ENCODE data around the gene CAMTA1. TPM values are rescaled to one million over a fixed set of nuclear protein-coding genes. Genes with fewer than 3 reads are reported as not detected.

Gene CAMTA1
- total RNA-seq, 1 experiment from 2014 or later = 60.0 TPM

GRCh38 chr1:7455796-7456721 lies 670.8 kb downstream of the CAMTA1 start:
- Mint-ChIP-seq H3K27me3 (ENCODE audit: insufficient read depth, unreplicated experiment) (peaks cover 5% of the 10 kb centered on the region), H3K4me1 (ENCODE audit: low read depth, unreplicated experiment) (no peaks in the 10 kb centered on the region), H3K36me3 (ENCODE audit: insufficient read depth, unreplicated experiment) (no peaks in the 10 kb centered on the region), H3K27ac (ENCODE audit: unreplicated experiment) (no peak overlapping the region), H3K4me3 (ENCODE audit: unreplicated experiment) (no peak overlapping the region), H3K9me3 (ENCODE audit: unreplicated experiment) (no peaks in the 10 kb centered on the region)
- H3K4me3 ChIP-seq (ENCODE audit: low read depth, low read length) = no peak overlapping the region
- no peaks in the 10 kb centered on the region for H3K9me3 ChIP-seq
- BruUV-seq (replicated peaks) = no TSS peak
- no peaks in the 10 kb centered on the region for H3K36me3 ChIP-seq (ENCODE audit: control insufficient read depth, insufficient read depth, low read length)
- no peaks in the 10 kb centered on the region for H3K27me3 ChIP-seq (replicated peaks; ENCODE audit: control insufficient read depth, insufficient read depth, low read length)
- POLR2A ChIA-PET = no interaction called here
- DNase-seq = no peak
- CTCF ChIA-PET = interaction anchor here (0.7 kb wide), 1 partner anchor 196 kb away, joined by 4 read pairs; no protein-coding TSS in a partner anchor
- H3K4me1 ChIP-seq = no peaks in the 10 kb centered on the region
- TF ChIP-seq CTCF (IDR thresholded peaks at IDR 0.05; ENCODE audit: insufficient read depth in 1 of 2, low read depth in 1 of 2, low read length in 1 of 2, severe bottlenecking in 1 of 2, unreplicated experiment in 1 of 2) = no peak
- intact Hi-C loops (cut with micrococcal nuclease; ENCODE audit: unreplicated experiment) = no loop called here

GRCh38 chr1:7456722-7457082 lies 671.4 kb downstream of the CAMTA1 start:
- intact Hi-C loops (cut with micrococcal nuclease; ENCODE audit: unreplicated experiment) = no loop called here
- no TSS peak for BruUV-seq (replicated peaks)
- H3K27ac Mint-ChIP-seq (ENCODE audit: unreplicated experiment) = no peak overlapping the region
- no peaks in the 10 kb centered on the region for H3K36me3 Mint-ChIP-seq (ENCODE audit: insufficient read depth, unreplicated experiment)
- no peak for DNase-seq
- no peak overlapping the region for H3K4me3 Mint-ChIP-seq (ENCODE audit: unreplicated experiment)
- peaks cover 5% of the 10 kb centered on the region for H3K27me3 Mint-ChIP-seq (ENCODE audit: insufficient read depth, unreplicated experiment)
- no peaks in the 10 kb centered on the region for H3K9me3 ChIP-seq
- ChIA-PET CTCF (no interaction called here), POLR2A (no interaction called here)
- no peaks in the 10 kb centered on the region for H3K4me1 Mint-ChIP-seq (ENCODE audit: low read depth, unreplicated experiment)
- H3K9me3 Mint-ChIP-seq (ENCODE audit: unreplicated experiment) = no peaks in the 10 kb centered on the region
- H3K36me3 ChIP-seq (ENCODE audit: control insufficient read depth, insufficient read depth, low read length) = no peaks in the 10 kb centered on the region
- H3K4me1 ChIP-seq = no peaks in the 10 kb centered on the region
- no peaks in the 10 kb centered on the region for H3K27me3 ChIP-seq (replicated peaks; ENCODE audit: control insufficient read depth, insufficient read depth, low read length)
- TF ChIP-seq CTCF (IDR thresholded peaks at IDR 0.05; ENCODE audit: insufficient read depth in 1 of 2, low read depth in 1 of 2, low read length in 1 of 2, severe bottlenecking in 1 of 2, unreplicated experiment in 1 of 2) = no peak
- H3K4me3 ChIP-seq (ENCODE audit: low read depth, low read length) = no peak overlapping the region

GRCh38 chr1:7457811-7458210 lies 672.6 kb downstream of the CAMTA1 start:
- Mint-ChIP-seq H3K27me3 (ENCODE audit: insufficient read depth, unreplicated experiment) (peaks cover 5% of the 10 kb centered on the region), H3K36me3 (ENCODE audit: insufficient read depth, unreplicated experiment) (no peaks in the 10 kb centered on the region), H3K4me1 (ENCODE audit: low read depth, unreplicated experiment) (no peaks in the 10 kb centered on the region), H3K27ac (ENCODE audit: unreplicated experiment) (no peak overlapping the region), H3K4me3 (ENCODE audit: unreplicated experiment) (no peak overlapping the region), H3K9me3 (ENCODE audit: unreplicated experiment) (no peaks in the 10 kb centered on the region)
- no peak for DNase-seq
- BruUV-seq (replicated peaks) = no TSS peak
- TF ChIP-seq CTCF (IDR thresholded peaks at IDR 0.05; ENCODE audit: insufficient read depth in 1 of 2, low read depth in 1 of 2, low read length in 1 of 2, severe bottlenecking in 1 of 2, unreplicated experiment in 1 of 2) = no peak
- Histone ChIP-seq H3K9me3 (no peaks in the 10 kb centered on the region), H3K4me1 (no peaks in the 10 kb centered on the region), H3K4me3 (ENCODE audit: low read depth, low read length) (no peak overlapping the region), H3K27me3 (replicated peaks; ENCODE audit: control insufficient read depth, insufficient read depth, low read length) (no peaks in the 10 kb centered on the region), H3K36me3 (ENCODE audit: control insufficient read depth, insufficient read depth, low read length) (no peaks in the 10 kb centered on the region)
- POLR2A ChIA-PET = no interaction called here
- intact Hi-C loops (cut with micrococcal nuclease; ENCODE audit: unreplicated experiment) = no loop called here
- CTCF ChIA-PET = no interaction called here
